Measurements from ENCODE around the gene RMC1.

DNA sequence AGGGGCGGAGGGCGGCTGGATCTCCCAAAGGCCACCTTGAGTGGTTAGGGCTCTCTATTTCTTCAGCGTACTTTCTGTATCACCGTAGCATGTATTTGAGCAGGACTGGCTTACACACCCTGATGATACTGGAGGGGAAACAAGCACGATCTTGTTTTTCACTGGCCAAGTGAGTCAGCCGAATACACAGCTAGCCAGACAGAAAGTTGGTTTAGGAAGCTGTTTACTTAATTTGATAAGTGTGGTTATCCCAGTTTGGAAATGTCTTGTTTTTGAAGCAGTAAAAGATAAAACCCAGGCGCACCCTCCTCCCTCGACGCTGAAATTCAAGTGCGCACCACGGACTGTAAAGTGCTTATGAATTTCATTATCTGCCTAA lies 49.6 kb upstream of the RMC1 start:
- no peak for TF ChIP-seq EP300 (IDR thresholded peaks at IDR 0.05; ENCODE audit: borderline replicate concordance)
- no peak for TF ChIP-seq CEBPB (IDR thresholded peaks at IDR 0.05)
- TF ChIP-seq, protein P1, sequence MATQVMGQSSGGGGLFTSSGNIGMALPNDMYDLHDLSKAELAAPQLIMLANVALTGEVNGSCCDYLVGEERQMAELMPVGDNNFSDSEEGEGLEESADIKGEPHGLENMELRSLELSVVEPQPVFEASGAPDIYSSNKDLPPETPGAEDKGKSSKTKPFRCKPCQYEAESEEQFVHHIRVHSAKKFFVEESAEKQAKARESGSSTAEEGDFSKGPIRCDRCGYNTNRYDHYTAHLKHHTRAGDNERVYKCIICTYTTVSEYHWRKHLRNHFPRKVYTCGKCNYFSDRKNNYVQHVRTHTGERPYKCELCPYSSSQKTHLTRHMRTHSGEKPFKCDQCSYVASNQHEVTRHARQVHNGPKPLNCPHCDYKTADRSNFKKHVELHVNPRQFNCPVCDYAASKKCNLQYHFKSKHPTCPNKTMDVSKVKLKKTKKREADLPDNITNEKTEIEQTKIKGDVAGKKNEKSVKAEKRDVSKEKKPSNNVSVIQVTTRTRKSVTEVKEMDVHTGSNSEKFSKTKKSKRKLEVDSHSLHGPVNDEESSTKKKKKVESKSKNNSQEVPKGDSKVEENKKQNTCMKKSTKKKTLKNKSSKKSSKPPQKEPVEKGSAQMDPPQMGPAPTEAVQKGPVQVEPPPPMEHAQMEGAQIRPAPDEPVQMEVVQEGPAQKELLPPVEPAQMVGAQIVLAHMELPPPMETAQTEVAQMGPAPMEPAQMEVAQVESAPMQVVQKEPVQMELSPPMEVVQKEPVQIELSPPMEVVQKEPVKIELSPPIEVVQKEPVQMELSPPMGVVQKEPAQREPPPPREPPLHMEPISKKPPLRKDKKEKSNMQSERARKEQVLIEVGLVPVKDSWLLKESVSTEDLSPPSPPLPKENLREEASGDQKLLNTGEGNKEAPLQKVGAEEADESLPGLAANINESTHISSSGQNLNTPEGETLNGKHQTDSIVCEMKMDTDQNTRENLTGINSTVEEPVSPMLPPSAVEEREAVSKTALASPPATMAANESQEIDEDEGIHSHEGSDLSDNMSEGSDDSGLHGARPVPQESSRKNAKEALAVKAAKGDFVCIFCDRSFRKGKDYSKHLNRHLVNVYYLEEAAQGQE (IDR thresholded peaks at IDR 0.05; ENCODE audit: low read depth): no peak
- TF ChIP-seq RAD21 (IDR thresholded peaks at IDR 0.05; ENCODE audit: low read depth): no peak
- TF ChIP-seq, protein P2, sequence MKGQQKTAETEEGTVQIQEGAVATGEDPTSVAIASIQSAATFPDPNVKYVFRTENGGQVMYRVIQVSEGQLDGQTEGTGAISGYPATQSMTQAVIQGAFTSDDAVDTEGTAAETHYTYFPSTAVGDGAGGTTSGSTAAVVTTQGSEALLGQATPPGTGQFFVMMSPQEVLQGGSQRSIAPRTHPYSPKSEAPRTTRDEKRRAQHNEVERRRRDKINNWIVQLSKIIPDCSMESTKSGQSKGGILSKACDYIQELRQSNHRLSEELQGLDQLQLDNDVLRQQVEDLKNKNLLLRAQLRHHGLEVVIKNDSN (IDR thresholded peaks at IDR 0.05): no peak
- TF ChIP-seq YY1 (IDR thresholded peaks at IDR 0.05; ENCODE audit: low read depth): no peak
